Measurements from ENCODE around the gene MAP2K3. TPM values are rescaled to one million over a fixed set of nuclear protein-coding genes. Genes with fewer than 3 reads are reported as not detected.

The MAP2K3 gene
- total and polyA plus RNA-seq, 10 of the 15 experiments (the other 5 are each of a cell fraction or from before 2014, with no cell fraction given), result 0.71 to 39.4 (median 18.6) TPM

GRCh38 chr17:21280081-21280518 is 4.4 kb upstream of the MAP2K3 start (continued):
- no peak for TF ChIP-seq RELB (IDR thresholded peaks at IDR 0.05; ENCODE audit: low read depth)
- TF ChIP-seq MTA2 (IDR thresholded peaks at IDR 0.05; ENCODE audit: low read depth), result no peak
- TF ChIP-seq ZZZ3 (IDR thresholded peaks at IDR 0.05; ENCODE audit: control insufficient read depth, insufficient read length, low read depth), result no peak
- TF ChIP-seq CBX5 (IDR thresholded peaks at IDR 0.05; ENCODE audit: low read depth), result no peak
- peak; percentile 83 for TF ChIP-seq LARP7 (IDR thresholded peaks at IDR 0.05)
- TF ChIP-seq FOS (IDR thresholded peaks at IDR 0.05; ENCODE audit: borderline replicate concordance, extremely low read depth, insufficient read length), result no peak
- TF ChIP-seq ZNF622 (IDR thresholded peaks at IDR 0.05), result no peak
- TF ChIP-seq RB1 (IDR thresholded peaks at IDR 0.05; ENCODE audit: borderline replicate concordance), result peak; percentile 68; the same call in 1 of the 2 replicates
- peak; percentile 77 for TF ChIP-seq MAX (IDR thresholded peaks at IDR 0.05; ENCODE audit: low read depth, low read length)
- TF ChIP-seq JUNB (IDR thresholded peaks at IDR 0.05), result no peak
- TF ChIP-seq CHD2 (IDR thresholded peaks at IDR 0.05; ENCODE audit: borderline replicate concordance, low read depth, low read length), result 0 out of 2 replicates have a peak, but pooled peaks have one; percentile 19
- no peak for TF ChIP-seq POLR2A (IDR thresholded peaks at IDR 0.05; ENCODE audit: low read depth, low read length)
- TF ChIP-seq BHLHE40 (IDR thresholded peaks at IDR 0.05; ENCODE audit: borderline replicate concordance in 1 of 2, low read depth in 2 of 2, low read length in 1 of 2), result peak; percentile 41 to 58; a peak in 3 of 4 replicates
- TF ChIP-seq SREBF1 (IDR thresholded peaks at IDR 0.05; ENCODE audit: low read length), result no peak
- peak; percentile 39; the same call in 1 of the 2 replicates for TF ChIP-seq RAD51 (IDR thresholded peaks at IDR 0.05)
- no peak for TF ChIP-seq RELA (IDR thresholded peaks at IDR 0.05; ENCODE audit: borderline replicate concordance, partially characterized antibody)
- TF ChIP-seq ZNF217 (IDR thresholded peaks at IDR 0.05), result no peak
- no peak for TF ChIP-seq MYB (IDR thresholded peaks at IDR 0.05; ENCODE audit: borderline replicate concordance, low read depth, low read length)
- TF ChIP-seq GATAD2B (conservative IDR thresholded peaks at IDR 0.05; ENCODE audit: low read depth), result no peak
- no peak for TF ChIP-seq STAT3 (IDR thresholded peaks at IDR 0.05; ENCODE audit: low read depth, low read length)
- peak; percentile 80; the same call in 1 of the 2 replicates for TF ChIP-seq SIN3A (IDR thresholded peaks at IDR 0.05; ENCODE audit: low read depth, low read length)
- no peak for TF ChIP-seq REST (IDR thresholded peaks at IDR 0.05; ENCODE audit: low read depth, low read length)
- peak; percentile 96; the same call in 2 of the 3 replicates for TF ChIP-seq POU2F2 (IDR thresholded peaks at IDR 0.05; ENCODE audit: borderline replicate concordance, low read depth, low read length)
- TF ChIP-seq ESRRA (IDR thresholded peaks at IDR 0.05; ENCODE audit: low read length), result no peak
- 0 out of 2 replicates have a peak, but pooled peaks have one; percentile 21 for TF ChIP-seq NKRF (conservative IDR thresholded peaks at IDR 0.05)
- peak; percentile 84 for TF ChIP-seq TCF12 (IDR thresholded peaks at IDR 0.05; ENCODE audit: low read depth, low read length)
